H1 (cell line): ENCODE results near the gene SPR. TPM values are rescaled to one million over a fixed set of nuclear protein-coding genes. Genes with fewer than 3 reads are reported as not detected.

Source experiments
- CTCF ChIA-PET: fragments of 300-600 bp; sonication (Branson Sonifier 250); formaldehyde crosslinking; loops from one replicate; lab custom pipeline; 2021; ENCODE audit not compliant: partially characterized antibody; lab: Charles Lee
- POLR2A ChIA-PET: fragments of 300-600 bp; sonication (Branson Sonifier 250); formaldehyde crosslinking; loops from one replicate; lab custom pipeline; 2021; ENCODE audit warnings: inconsistent platforms; ENCODE audit not compliant: partially characterized antibody; lab: Charles Lee
- DNase-seq, 2 experiments: peaks; one replicate each; pipeline versions ENCODE4 v3.0.0 to v3.0.0-alpha.2; 2010 to 2022; ENCODE audit warnings: low spot score in 2 of 2, low read depth in 1 of 2, mixed read lengths in 1 of 2
- FAIRE-seq: peaks from 2 replicates; lab custom pipeline; 2011; peaks lifted over from hg19 to GRCh38; lab: Jason Lieb, UNC
- H2AFZ ChIP-seq: 2 replicates; pipeline ENCODE4 v1.8.1; 2012; ENCODE audit warnings: low read length, inconsistent platforms
- H2AK5ac ChIP-seq: 2 replicates; pipeline ENCODE4 v1.6.1; 2013; ENCODE audit warnings: low read depth, low read length
- H2BK120ac ChIP-seq: replicated peaks from 2 replicates; pipeline ENCODE3; 2013; ENCODE audit warnings: low read depth, low read length, inconsistent platforms
- H2BK12ac ChIP-seq: 2 replicates; pipeline ENCODE4 v1.6.1; 2013; ENCODE audit warnings: low read depth, low read length
- H2BK15ac ChIP-seq: 2 replicates; pipeline ENCODE4 v1.6.1; 2013; ENCODE audit warnings: low read length
- H2BK20ac ChIP-seq: 2 replicates; pipeline ENCODE4 v1.6.1; 2013; ENCODE audit warnings: low read length
- H2BK5ac ChIP-seq: 2 replicates; pipeline ENCODE4 v1.6.1; 2013; ENCODE audit warnings: low read depth, low read length
- H3K14ac ChIP-seq: 2 replicates; pipeline ENCODE4 v1.6.1; 2013; ENCODE audit warnings: inconsistent platforms; ENCODE audit not compliant: insufficient read length
- H3K18ac ChIP-seq: 2 replicates; pipeline ENCODE4 v1.6.1; 2013; ENCODE audit warnings: low read length; ENCODE audit errors: extremely low read depth
- H3K23ac ChIP-seq: 2 replicates; pipeline ENCODE4 v1.6.1; 2013; ENCODE audit warnings: inconsistent platforms; ENCODE audit not compliant: insufficient read length
- H3K23me2 ChIP-seq: 2 replicates; pipeline ENCODE4 v1.6.1; 2013; ENCODE audit warnings: low read depth, low read length
- H3K27ac ChIP-seq: 2 replicates; pipeline ENCODE4 v1.6.1; 2011; ENCODE audit warnings: low read depth, low read length, inconsistent platforms
- H3K27me3 ChIP-seq, 4 experiments: replicated peaks in 1 of 4; 1 replicate in 1 of 4; 2 replicates in 3 of 4; pipeline versions ENCODE4 v1.6.1 to v1.8.1; 2011 to 2013; ENCODE audit warnings: low read length in 3 of 4, mild to moderate bottlenecking in 3 of 4, inconsistent platforms in 2 of 4, mixed read lengths in 2 of 4, moderate library complexity in 1 of 4; ENCODE audit not compliant: control insufficient read depth in 3 of 4, insufficient read depth in 3 of 4; ENCODE audit errors: extremely low read depth in 1 of 4
- H3K36me3 ChIP-seq, 4 experiments: 2 replicates each; pipeline versions ENCODE4 v1.6.1 to v1.8.1; 2011 to 2013; ENCODE audit warnings: mild to moderate bottlenecking in 4 of 4, low read length in 3 of 4, moderate library complexity in 2 of 4, control low read depth in 1 of 4, inconsistent platforms in 1 of 4; ENCODE audit not compliant: insufficient read depth in 4 of 4, control insufficient read depth in 2 of 4
- H3K4ac ChIP-seq: replicated peaks from 2 replicates; pipeline ENCODE3; 2013; ENCODE audit warnings: low read length, low read depth, mixed read lengths, inconsistent platforms; ENCODE audit not compliant: insufficient read length
- H3K4me1 ChIP-seq, 4 experiments: replicated peaks in 1 of 4; 1 replicate in 1 of 4; 2 replicates in 3 of 4; pipeline versions ENCODE4 v1.6.1 to v1.8.1; 2011 to 2013; ENCODE audit warnings: low read length in 3 of 4, inconsistent platforms in 2 of 4, mixed read lengths in 1 of 4; ENCODE audit not compliant: insufficient read depth in 4 of 4, control insufficient read depth in 3 of 4
- H3K4me2 ChIP-seq, 2 experiments: 2 replicates each; pipeline versions ENCODE4 v1.6.1 to v1.8.1; 2011 to 2013; ENCODE audit warnings: low read depth in 2 of 2, low read length in 2 of 2, control low read depth in 1 of 2, inconsistent platforms in 1 of 2, mild to moderate bottlenecking in 1 of 2; ENCODE audit not compliant: insufficient read depth in 1 of 2
- H3K4me3 ChIP-seq, 4 experiments: fragments of 200-600, 300-600 bp in 1 of 4; sonication (generic), shearing (Covaris generic), sonication (Bioruptor Twin) in 1 of 4; 2 replicates each; pipeline versions ENCODE4 v1.5.1 to v1.8.1; 2011 to 2016; ENCODE audit warnings: low read length in 4 of 4, low read depth in 3 of 4, control low read depth in 2 of 4, inconsistent platforms in 2 of 4, mild to moderate bottlenecking in 2 of 4, mixed read lengths in 1 of 4, moderate library complexity in 1 of 4; ENCODE audit not compliant: insufficient read depth in 2 of 4; ENCODE audit errors: extremely low read depth in 1 of 4
- H3K56ac ChIP-seq: replicated peaks from 2 replicates; pipeline ENCODE3; 2013; ENCODE audit warnings: low read depth, mild to moderate bottlenecking, mixed read lengths, low read length, inconsistent platforms; ENCODE audit not compliant: insufficient read length
- H3K79me1 ChIP-seq: 2 replicates; pipeline ENCODE4 v1.6.1; 2013; ENCODE audit warnings: low read depth, low read length, control low read depth
- H3K79me2 ChIP-seq, 2 experiments: 2 replicates each; pipeline versions ENCODE4 v1.6.1 to v1.8.1; 2012 to 2013; ENCODE audit warnings: low read length in 2 of 2, mild to moderate bottlenecking in 2 of 2, inconsistent platforms in 1 of 2; ENCODE audit not compliant: insufficient read depth in 2 of 2, control insufficient read depth in 1 of 2
- H3K9ac ChIP-seq, 4 experiments: replicated peaks in 1 of 4; 1 replicate in 1 of 4; 2 replicates in 3 of 4; pipeline versions ENCODE4 v1.6.1 to v1.8.1; 2011 to 2013; ENCODE audit warnings: low read depth in 3 of 4, low read length in 3 of 4, control low read depth in 2 of 4, mild to moderate bottlenecking in 2 of 4, moderate library complexity in 2 of 4, inconsistent platforms in 1 of 4; ENCODE audit errors: extremely low read depth in 1 of 4
- H3K9me3 ChIP-seq, 2 experiments: 2 replicates each; pipeline versions ENCODE4 v1.6.1 to v1.8.1; 2012 to 2013; ENCODE audit warnings: mild to moderate bottlenecking in 2 of 2, moderate library complexity in 2 of 2, control low read depth in 1 of 2, inconsistent platforms in 1 of 2, low read depth in 1 of 2, low read length in 1 of 2, mixed read lengths in 1 of 2; ENCODE audit not compliant: insufficient read depth in 2 of 2
- H4K20me1 ChIP-seq, 2 experiments: replicated peaks in 1 of 2; 2 replicates each; pipeline versions ENCODE3 to v1.8.1; 2011 to 2013; ENCODE audit warnings: inconsistent platforms in 2 of 2, low read length in 2 of 2, mild to moderate bottlenecking in 1 of 2; ENCODE audit not compliant: insufficient read depth in 2 of 2, control insufficient read depth in 1 of 2
- H4K5ac ChIP-seq: 2 replicates; pipeline ENCODE4 v1.6.1; 2013; ENCODE audit warnings: low read length, low read depth, mixed read lengths, inconsistent platforms; ENCODE audit not compliant: insufficient read length
- H4K8ac ChIP-seq: 2 replicates; pipeline ENCODE4 v1.8.0; 2013; ENCODE audit warnings: mild to moderate bottlenecking, moderate library complexity, low read length, inconsistent platforms; ENCODE audit not compliant: insufficient read depth; ENCODE audit errors: extremely low read depth
- H4K91ac ChIP-seq: replicated peaks from 2 replicates; pipeline ENCODE3; 2013; ENCODE audit warnings: low read length, mixed read lengths, inconsistent platforms; ENCODE audit not compliant: insufficient read length
- BRCA1 ChIP-seq: IDR thresholded peaks from 2 replicates; pipeline ENCODE4 v1.6.1; 2012; ENCODE audit warnings: low read depth, low read length, improper control_type of control experiment
- CTBP2 ChIP-seq: IDR thresholded peaks from 2 replicates; pipeline ENCODE4 v1.7.0; 2011; ENCODE audit warnings: borderline replicate concordance, mild to moderate bottlenecking, moderate library complexity, mixed read lengths, low read length; ENCODE audit not compliant: insufficient read depth, insufficient read length
- EZH2 ChIP-seq: fragments of 200-600 bp; sonication (generic); IDR thresholded peaks from 2 replicates; pipeline ENCODE4 v1.7.1; 2012; ENCODE audit warnings: low read depth, mild to moderate bottlenecking, moderate library complexity, low read length, inconsistent platforms; ENCODE audit not compliant: severe bottlenecking
- GTF2F1 ChIP-seq: IDR thresholded peaks from 2 replicates; pipeline ENCODE4 v1.6.1; 2012; ENCODE audit warnings: low read depth, low read length, improper control_type of control experiment, borderline replicate concordance
- KDM1A ChIP-seq: fragments of 200-600, 300-600 bp; sonication (generic); IDR thresholded peaks from 2 replicates; pipeline ENCODE4 v1.7.1; 2016; ENCODE audit warnings: mild to moderate bottlenecking, low read length, borderline replicate concordance
- POLR2AphosphoS5 ChIP-seq: IDR thresholded peaks from 2 replicates; pipeline ENCODE4 v1.6.1; 2011; ENCODE audit warnings: low read depth, low read length
- SIX5 ChIP-seq: IDR thresholded peaks from 2 replicates; pipeline ENCODE4 v1.6.1; 2011; ENCODE audit warnings: mild to moderate bottlenecking, low read depth, low read length
- WGBS, 2 experiments: shearing (Covaris generic) in 1 of 2; methylation state at CpG; one replicate each; pipeline versions ENCODE4 v1.1.6 to v1.1.7; 2013 to 2015; ENCODE audit warnings: low lambda C conversion rate in 2 of 2, mixed read lengths in 2 of 2, inconsistent platforms in 1 of 2, low coverage in 1 of 2, missing lambda C conversion rate in 1 of 2; ENCODE audit not compliant: insufficient replicate concordance in 2 of 2, insufficient coverage in 1 of 2, insufficient read length in 1 of 2; ENCODE audit errors: extremely low coverage in 1 of 2, missing lambda C conversion rate in 1 of 2; 5-methylcytosine and 5-hydroxymethylcytosine counted together
- polyA plus RNA-seq, 7 experiments: library from polyadenylated mRNA; depleted of rRNA in 3 of 7; stranded (reverse) in 5 of 7; unstranded in 2 of 7; fragments of >200 nt in 5 of 7; fragments of 200-250 nt in 2 of 7; gene quantifications; 1 replicate in 5 of 7; 2 replicates in 1 of 7; 4 replicates in 1 of 7; pipeline versions ENCODE4 v1.2.1 to v1.2.3, GENCODE V29; 2011 to 2013; ENCODE audit warnings: missing spikeins in 2 of 7, mixed read lengths in 2 of 7
- total RNA-seq: library from RNA; stranded (reverse); fragmentation: NEBNext Ultra II Directional; extraction: Animal tissue kit (Norgen Biotek cat#: 25700); gene quantifications from 2 replicates; pipeline ENCODE4 v1.2.1, GENCODE V29; 2021

SPR gene
- total and polyA plus RNA-seq, 2 of the 8 experiments (the other 6 are each of a cell fraction or from before 2014, with no cell fraction given): 4.5 to 11.5 TPM

DNA sequence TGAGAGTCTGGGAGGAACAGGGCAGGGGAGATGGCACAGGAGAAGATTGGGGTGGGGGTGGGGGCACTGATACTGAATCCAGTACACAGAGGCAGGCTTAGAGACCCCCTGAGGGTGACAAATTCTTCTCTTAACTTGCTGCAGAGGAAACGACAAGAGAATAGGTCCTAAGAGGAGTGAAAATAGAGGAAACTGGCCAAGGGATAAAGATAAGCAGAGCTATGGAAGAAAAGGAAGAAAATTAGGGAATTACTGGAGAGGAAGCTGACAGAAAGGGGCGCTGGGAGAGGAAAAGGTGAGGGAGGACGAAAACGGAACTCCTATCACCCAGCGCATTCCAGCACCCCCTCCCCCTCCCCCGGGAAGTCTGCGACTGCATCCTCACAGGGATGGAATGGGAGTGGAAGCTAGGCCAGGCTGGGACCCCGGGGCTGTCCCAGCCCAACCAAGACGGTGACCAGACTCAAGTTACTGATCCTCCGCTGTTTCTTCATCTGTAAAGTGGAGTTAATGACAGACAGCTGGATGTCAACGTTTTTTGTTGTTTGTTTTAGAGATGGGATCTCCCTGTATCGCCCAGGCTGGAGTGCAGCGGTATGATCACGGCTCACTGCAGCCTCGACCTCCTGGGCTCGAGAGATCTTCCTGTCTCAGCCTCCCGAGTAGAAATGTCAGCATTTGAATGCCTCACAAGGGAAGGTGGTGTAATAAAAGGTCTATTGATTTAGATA lies 27.5 kb downstream of the SPR start:
- H3K56ac ChIP-seq: no peak overlapping the region
- no peak overlapping the region; the same call in none of the 2 replicates for H4K8ac ChIP-seq
- peaks cover 24% of the 10 kb centered on the region; the same call in 1 of the 2 replicates for H3K23me2 ChIP-seq
- H2BK12ac ChIP-seq: peak overlapping the region; percentile 84; the same call in 1 of the 2 replicates
- peaks cover 71 to 93% (median 82%) of the 10 kb centered on the region in 4 experiments for H3K27me3 ChIP-seq
- ChIA-PET POLR2A (interaction anchor here (1.0 to 1.9 kb wide), 6 partner anchors 9 to 48 kb away, joined by 3 to 8 read pairs (median 4); no protein-coding TSS in a partner anchor), CTCF (interaction anchor here (0.7 to 24.3 kb wide), 14 partner anchors 11 to 263 kb away, joined by 3 to 497 read pairs (median 5); partner anchors contain the start of gene SPR)
- H4K5ac ChIP-seq: no peak overlapping the region
- no peak overlapping the region for H3K14ac ChIP-seq
- no peak overlapping the region for H3K23ac ChIP-seq
- H3K79me2 ChIP-seq: no peaks in the 10 kb centered on the region
- H3K9ac ChIP-seq: no peak overlapping the region
- DNase-seq: no peak
- H3K4me3 ChIP-seq: peak overlapping the region in 3 of 4 experiments; percentile 62 to 70 (median 69); a peak in 4 of 8 replicates
- peak overlapping the region; percentile 20; the same call in 1 of the 2 replicates for H2BK5ac ChIP-seq
- no peak overlapping the region for H3K18ac ChIP-seq
- no peak overlapping the region for H3K27ac ChIP-seq
- peak overlapping the region; percentile 61; the same call in 1 of the 2 replicates for H2BK20ac ChIP-seq
- H3K4me2 ChIP-seq: peak overlapping the region; percentile 94 to 97
- H3K36me3 ChIP-seq: peaks cover 0 to 6% (median 0%) of the 10 kb centered on the region in 4 experiments; a peak in 1 of 8 replicates
- no peak overlapping the region for H2BK120ac ChIP-seq
- peak; percentile 32 for FAIRE-seq
- H3K4me1 ChIP-seq: peaks cover 16 to 43% (median 24%) of the 10 kb centered on the region in 4 experiments
- no peak overlapping the region for H2AFZ ChIP-seq
- H3K79me1 ChIP-seq: no peaks in the 10 kb centered on the region
- H2AK5ac ChIP-seq: peak overlapping the region; percentile 92
- 2% methylated on average over 12 of the region's 17 CpGs; no CpG with 5 or more reads in 1 of the 2 experiments for WGBS, 2 experiments
- H3K4ac ChIP-seq: no peak overlapping the region
- H2BK15ac ChIP-seq: no peak overlapping the region
- H3K9me3 ChIP-seq: no peaks in the 10 kb centered on the region
- no peak overlapping the region for H4K91ac ChIP-seq
- peaks cover 6 to 8% of the 10 kb centered on the region in 2 experiments for H4K20me1 ChIP-seq
- TF ChIP-seq GTF2F1 (no peak), KDM1A (no peak; the same call in 1 of the 2 replicates), POLR2AphosphoS5 (no peak), EZH2 (peak; percentile 12), CTBP2 (peak; percentile 42), SIX5 (no peak), BRCA1 (no peak)
